ENCODE measurements around the gene DOCK11.

DNA sequence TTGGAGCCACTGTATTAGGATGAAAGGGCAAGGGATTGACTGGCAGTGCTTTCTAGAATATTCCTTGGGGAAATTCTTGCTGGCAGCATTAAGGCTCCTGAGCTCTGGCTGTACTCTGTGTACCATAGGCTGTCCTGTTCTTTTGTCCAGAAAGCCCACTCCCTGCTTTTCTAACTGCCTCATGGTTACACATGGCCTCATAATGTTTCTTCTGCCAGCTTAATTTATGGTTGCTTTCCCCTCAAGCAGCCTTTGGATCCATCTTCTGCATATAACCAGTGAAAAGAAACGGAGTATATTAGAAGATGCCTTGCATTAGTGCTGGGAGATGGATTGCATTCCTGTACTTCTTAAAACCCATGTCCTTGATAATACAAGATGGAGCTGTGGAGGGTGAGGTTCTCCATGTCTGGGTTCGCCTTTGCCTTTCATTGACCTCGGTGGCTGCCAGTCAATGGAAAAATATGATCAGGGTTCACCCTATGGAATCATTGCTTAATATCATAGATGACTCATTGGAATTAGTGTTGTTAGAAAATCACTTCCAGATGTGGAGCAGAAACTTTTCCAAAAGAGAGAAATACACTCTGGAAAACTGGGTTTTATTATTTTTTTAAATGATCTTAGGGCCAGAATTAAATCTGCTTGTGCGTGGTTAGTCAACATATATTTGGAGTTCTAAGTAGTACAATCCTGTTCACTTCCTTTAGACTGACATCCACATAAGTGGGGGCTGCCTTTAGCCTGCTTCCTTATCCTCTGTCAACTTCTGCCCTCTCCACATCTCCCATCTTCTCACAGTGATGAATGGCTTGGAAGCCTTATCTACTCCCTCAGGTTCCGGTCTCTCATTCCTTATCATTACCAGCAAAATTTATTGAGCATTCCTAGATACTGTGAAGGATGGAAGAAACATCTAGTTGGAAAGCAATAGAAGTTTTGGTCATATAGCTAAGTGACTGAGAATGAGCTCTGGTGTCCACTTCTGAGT lies 24.9 kb downstream of the DOCK11 start:
- TF ChIP-seq GATA2 (IDR thresholded peaks at IDR 0.05; ENCODE audit: low read depth, low read length) (no peak), GATA3 (IDR thresholded peaks at IDR 0.05; ENCODE audit: low read depth, low read length) (no peak)
